Stimulated activated CD4-positive, alpha-beta T cell treated with anti-CD3 and anti-CD28 coated beads, Interleukin-4, amount 100 ng/mL, for 48 hours (primary cell): Measurements from ENCODE around the gene IRAK1.

Experiments used
- DNase-seq, 2 donors: peaks; one replicate each; pipeline ENCODE4 v3.0.0-alpha.2; 2020; ENCODE audit warnings: low read depth in 2 of 2

Gene IRAK1

DNA sequence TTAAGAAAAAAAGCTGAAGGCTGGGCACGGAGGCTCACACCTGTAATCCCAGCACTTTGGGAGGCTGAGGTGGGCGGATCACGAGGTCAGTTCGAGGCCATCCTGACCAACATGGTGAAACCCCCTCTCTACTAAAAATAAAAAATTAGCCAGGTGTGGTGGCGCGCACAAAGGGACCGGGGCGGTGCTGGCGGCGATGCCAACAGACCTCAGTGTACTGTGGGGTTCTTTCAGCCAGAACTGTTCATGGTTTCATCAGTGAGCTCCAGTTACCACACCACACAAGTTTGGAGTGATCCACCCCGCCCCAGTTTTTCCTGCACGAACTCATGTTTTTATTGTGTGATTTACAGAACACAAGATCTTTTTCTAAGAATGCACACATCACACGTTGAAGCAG, 21.2 kb upstream of the IRAK1 start:
- DNase-seq = no peak

DNA sequence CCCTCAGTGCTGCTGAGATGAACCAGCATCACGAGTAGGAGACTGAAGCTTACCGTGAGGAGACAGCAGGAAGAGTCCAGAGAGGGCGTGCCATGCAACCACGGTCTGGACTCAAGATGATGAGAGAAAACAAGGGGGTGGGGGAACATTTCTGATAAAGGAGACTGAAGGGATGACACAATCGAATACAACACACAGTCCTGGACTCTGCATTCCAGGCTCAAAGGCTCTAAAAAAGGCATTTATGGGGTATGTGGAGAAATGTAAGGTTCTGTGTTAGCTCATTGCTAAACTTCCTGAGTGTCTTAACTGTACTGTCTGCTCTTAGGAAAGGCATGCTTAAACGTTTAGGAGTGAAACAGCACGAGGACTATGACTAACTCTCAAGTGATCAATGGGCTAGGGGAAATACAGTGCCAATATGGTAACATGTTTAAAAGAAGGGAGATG, 20.6 kb upstream of the IRAK1 start:
- DNase-seq = no peak

DNA sequence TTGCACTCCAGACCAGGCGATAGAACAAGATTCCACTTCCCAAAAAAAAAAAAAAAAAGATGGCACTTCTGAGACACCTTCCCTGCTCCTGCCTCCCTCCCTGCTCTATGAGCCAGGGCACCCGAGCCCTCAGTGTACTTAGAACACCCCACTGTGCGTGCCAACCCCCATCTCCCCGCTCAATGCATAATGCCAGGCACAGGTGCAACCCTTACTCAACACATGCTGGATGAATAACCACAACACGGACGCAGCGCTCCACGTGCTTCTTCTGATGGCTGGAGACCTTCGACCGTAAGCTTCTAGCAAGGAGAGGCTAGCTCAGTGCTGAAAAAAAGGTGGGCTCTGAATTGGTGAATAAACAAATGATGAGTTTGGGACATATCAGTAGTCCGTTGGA, 19.9 kb upstream of the IRAK1 start:
- DNase-seq = no peak

DNA sequence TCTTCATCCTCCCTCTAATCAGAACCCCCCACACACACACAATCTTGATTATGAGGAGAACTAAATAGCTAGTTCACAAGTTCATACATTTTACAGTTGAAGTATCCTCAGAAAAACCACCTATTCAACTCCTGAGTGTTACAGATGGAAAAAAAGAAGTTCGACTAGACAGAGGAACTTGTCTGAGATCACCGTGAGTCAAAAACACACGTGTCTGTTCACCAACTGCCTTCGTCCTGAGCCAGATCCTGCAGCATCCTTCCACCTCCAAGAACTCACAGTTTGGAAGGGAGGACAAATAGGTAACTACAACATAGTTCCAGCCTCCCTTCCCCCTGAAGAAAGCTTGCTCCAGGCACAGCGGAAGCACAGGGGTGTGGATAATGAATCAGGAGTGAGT, 19.0 kb upstream of the IRAK1 start:
- no peak for DNase-seq

DNA sequence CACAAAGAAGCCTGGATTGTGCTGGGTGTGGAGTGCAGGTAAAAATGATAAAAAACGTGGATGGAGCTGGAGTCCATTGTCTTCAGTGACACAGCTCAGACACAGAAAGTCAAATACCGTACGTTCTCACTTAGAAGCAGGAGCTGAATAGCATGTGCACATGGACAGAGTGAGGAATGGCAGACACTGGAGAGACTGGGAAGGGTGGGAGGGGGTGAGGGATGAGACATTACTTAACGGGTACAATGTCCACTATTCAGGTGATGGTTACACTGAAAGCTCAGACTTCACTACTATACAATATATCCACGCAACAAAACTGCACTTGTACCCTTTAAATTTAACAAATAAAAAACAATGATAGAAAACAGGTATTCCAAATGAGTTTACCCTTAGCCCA, 18.1 kb upstream of the IRAK1 start:
- no peak for DNase-seq

DNA sequence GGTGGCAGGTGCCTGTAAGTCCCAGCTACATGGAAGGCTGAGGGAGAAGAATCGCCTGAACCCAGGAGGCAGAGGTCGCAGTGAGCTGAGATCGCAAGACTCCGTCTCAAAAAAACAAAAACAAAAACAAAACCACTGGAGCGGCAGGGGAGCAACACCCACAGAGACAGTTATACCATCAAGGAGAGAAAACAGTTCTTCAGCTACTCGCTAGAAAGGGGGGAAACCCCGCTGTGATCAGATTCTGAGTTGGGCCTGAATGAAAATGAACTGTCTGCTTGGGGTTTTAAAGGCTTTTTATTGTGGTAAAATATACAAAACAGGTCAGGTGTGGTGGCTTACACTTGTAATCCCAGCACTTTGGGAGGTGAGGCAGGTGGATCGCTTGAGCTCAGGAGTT, 16.8 kb upstream of the IRAK1 start:
- DNase-seq = no peak

DNA sequence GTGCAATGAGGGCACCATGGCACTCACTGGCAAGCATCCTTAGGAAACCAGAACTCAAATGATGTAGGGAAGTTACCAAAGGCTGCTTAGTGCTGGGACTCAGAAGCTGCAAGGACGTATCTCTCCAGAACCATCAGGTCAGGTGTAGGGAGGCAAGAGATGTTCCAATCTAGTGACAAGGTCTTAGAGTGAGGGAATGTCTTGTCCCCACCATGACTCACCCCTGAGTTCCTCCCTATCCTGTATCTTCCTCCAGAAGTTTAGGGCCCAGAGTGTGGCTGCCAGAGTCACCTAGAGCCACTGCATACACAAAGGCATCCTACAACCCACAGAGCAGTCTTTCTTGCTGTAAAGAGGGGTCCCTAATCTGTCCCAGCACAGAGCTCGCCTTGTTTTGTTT, 14.1 kb upstream of the IRAK1 start:
- no peak for DNase-seq

DNA sequence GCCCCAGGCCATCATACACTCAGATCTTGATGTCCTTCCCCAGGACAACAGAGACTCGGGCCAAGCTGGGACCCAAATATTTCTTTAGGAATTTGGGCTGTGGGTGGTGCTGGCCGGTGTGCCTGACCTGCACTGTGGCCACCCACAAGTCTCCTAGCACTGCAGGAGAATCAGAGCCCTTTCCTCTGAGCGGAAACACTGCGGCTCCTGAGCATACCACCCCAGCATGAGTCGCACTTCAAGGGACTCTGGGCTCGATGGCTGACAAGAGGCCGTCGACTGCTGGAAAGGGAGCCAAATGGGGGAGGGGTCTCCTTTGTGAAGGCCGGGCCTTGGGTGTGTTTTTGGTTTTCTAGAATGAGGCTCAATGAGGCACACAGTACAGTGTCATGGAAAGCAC, 13.0 kb upstream of the IRAK1 start:
- DNase-seq = no peak

DNA sequence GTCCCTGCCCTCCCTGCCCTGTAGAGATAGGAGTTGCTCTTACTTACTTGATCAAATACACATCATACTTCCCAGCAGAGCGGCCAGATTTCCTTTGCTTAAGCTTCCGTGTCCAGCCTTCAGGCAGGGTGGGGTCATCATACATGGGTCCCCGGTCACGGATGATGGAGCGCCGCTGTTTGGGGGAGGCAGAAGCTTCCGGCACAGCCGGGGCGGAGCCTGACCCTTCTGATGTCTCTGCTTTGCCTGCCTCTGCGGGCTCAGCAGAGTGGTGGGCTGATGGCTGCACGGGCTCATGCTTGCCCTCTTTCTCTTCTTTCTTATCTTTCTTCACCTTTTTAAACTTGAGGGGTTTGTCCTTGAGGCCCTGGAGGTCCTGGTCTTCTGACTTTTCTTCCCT, 12.5 kb upstream of the IRAK1 start:
- no peak for DNase-seq

DNA sequence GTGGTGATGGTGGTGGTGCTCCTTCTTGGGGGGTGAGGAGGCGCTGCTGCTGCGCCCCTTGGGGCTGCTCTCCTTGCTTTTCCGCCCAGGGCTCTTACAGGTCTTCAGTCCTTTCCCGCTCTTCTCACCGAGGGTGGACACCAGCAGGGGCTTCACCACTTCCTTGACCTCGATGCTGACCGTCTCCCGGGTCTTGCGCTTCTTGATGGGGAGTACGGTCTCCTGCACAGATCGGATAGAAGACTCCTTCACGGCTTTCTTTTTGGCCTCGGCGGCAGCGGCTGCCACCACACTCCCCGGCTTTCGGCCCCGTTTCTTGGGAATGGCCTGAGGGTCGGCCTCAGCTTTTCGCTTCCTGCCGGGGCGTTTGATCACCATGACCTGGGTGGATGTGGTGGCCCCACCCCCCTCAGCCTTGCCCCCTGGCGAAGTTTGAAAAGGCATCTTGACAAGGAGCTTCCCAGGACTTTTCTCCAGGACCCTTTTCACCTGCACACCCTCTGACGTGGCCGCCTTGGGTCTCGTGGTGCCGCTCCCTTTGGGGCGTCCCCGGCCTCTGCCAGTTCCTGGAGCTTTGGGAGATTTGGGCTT, 11.1 kb upstream of the IRAK1 start:
- DNase-seq = no peak

DNA sequence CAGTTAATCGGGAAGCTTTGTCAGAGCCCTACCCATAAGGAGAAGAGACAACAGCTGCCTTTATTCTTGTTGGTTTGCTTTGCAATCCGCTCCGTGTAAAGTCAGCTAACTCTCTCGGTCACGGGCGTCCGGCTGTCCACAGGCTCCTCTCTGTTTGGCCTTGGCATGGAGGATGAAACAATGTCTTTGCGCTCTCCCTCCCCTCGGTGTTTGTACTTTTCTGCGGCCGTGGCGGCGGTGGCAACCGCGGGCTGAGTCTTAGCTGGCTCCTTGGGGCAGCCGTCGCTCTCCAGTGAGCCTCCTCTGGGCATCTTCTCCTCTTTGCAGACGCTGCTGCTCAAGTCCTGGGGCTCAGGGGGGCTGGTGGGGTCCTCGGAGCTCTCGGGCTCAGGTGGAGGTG, 10.6 kb upstream of the IRAK1 start:
- DNase-seq = no peak

DNA sequence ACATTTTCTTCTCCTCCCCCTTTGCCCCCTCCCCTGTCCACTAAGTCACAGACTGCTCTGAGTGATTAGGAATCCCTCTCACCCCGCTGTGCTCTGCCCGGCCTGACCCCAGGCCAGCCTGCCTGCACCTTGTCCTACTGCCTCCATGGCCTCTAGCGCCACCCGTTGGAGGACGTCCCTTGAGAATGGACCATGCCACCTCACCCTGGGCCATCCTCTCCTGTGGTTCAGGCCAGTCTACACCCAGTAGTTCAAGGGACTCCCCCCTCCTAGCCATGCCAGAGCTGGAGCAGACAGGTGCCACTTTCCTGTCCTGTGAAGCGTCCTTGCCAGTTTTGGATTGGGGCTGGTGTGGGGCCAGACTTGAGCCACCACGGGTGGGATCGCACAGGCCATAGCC, 9.7 kb upstream of the IRAK1 start:
- DNase-seq = no peak

DNA sequence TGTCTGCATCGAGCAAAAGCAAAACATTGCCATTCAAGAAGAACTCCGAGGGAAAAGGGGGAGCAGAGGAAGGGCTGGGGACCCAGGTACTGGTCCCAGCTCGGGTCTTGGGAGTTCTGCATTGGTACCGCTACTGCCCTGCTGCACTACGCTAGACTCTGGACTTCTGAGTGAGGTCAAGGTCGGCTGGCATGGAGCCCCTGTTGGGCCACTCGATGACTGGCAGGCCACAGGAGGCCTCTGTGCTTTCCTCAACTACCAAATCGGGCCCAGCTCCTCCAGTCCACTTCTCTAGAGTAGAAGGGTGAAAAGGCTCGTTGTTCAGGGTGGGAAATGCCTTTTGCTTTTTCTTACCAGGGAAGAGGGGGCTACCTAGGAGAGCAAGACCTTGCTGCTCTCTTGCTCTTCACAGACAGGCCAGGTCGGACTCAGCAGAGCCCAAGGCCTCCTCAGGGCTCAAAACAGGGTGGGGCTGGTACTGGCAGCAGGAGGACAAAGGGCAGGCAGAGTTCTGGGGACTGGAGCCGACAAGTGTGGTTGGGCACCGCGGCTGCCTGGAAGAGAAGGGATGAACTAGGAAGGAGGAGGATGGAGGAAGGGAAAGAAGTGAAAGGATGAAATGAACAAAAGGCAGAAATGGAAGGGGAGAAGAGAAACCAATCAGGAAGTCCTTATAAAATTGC, 8.9 kb upstream of the IRAK1 start:
- DNase-seq = no peak

DNA sequence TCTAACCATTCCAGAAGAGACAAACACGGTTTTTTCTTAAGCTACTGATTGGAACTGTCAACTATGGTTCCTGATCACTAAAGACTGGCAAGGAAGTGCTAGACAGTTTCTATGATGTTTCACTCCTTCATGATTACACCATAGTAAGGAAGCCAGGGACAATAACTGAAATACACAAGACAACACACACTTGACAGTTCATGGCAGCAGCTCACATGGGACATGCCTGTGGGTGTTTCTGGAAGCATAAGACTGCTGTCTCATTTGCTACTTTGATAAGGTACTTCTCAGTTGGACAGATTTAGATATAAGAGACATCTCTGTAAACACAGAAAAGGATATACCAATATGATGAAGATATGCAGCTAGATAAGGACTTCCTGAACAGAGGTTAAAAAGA, 8.3 kb upstream of the IRAK1 start:
- no peak for DNase-seq

DNA sequence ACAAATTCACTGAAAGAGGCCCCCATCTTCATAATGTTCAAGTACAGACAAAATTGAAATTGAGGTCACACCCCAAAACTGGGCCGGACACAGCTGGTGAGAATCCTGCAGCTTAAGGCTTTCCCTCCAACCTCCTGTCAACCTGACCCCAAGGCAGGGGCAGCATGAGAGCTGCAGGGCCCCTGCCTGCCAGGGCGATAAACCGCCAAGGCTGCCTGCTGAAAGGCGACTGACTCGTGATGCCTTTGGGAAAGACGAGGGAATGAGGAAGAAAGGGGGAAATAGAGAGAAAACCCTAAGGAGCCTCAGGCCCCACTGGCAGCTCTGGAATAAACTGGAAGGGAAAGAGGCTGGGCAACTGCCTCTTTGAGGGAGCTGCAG, 7.3 kb upstream of the IRAK1 start:
- DNase-seq = no peak

DNA sequence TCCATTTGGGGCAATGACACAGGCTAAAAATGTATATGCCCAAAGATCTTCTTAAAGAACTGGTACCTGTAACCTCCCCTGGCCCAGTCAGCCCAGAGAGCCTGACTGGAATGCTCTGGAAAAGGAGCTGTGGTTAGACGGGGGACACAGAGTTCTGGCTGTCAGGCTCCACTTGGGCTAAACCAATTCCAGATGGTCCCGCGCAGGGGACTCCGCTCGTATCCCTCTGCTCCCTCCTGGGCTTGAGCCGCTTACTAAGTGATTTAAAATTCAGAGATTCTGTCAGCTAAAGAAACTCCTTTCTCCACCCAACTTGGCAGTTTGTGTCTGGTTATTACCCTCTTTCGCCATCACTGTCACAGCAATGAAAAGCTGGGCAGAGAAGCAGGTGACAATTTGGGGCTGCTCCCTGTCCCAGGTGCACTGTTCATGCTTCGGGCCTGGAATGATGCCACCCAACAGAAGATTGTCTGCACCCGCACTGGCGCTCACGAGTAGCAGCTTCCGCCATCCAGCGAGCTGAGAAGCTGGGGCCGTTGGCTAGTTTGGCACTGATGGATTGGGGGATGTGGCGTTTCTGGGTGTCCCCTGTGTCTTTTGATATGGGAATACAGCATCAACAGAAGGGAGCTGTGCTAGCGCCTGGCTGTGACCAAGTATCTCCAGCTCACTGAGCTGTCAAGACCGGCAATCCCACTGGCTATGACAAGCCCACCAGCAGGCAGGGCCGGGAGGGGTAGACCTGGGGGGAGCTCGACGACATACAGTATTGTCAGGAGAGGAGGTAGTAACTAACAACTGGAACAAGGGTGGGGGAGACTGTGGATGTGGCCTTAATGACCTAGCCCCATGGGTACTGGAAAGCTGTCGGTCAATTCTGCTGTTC, 6.7 kb upstream of the IRAK1 start:
- no peak for DNase-seq

DNA sequence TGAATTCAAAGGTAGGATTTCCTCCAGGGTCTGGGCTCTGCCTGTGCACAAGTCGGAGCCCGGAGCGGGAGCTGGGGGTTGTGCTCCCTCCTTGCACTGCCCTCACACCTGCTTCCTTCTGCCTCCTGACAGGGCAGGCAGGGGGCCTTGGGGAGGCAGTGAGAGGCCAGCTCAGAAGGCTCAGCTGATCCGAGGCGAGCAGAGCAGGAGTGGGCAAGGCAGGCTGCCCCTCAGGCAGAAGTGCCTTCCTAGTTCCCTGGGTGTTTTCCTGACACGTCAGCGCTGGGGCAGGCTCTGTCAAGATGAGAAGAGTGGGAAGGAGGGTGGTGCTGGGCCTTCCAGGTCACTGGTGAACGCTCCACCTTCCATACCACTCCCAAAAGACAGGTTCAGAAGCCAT, 5.5 kb upstream of the IRAK1 start:
- DNase-seq = no peak

DNA sequence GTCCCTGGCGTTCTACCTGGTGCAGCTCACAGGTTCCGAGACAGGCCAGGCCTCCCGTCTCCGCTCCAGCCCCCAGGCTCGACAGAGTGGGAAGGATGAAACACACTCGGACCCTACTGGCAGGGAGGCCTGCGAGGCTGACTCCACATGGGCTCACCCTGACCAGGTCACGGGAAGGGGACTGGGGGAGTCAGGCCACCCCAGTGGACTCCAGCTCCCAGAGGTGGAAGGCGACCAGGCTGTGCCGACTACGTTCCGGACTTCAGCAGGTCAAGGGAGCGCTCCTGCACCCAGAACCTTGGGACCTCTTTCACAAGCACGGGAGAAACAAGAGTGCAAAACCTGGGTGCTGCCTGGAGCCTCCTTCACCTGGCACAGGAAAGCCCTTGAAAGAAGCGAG, 4.6 kb upstream of the IRAK1 start:
- no peak for DNase-seq

DNA sequence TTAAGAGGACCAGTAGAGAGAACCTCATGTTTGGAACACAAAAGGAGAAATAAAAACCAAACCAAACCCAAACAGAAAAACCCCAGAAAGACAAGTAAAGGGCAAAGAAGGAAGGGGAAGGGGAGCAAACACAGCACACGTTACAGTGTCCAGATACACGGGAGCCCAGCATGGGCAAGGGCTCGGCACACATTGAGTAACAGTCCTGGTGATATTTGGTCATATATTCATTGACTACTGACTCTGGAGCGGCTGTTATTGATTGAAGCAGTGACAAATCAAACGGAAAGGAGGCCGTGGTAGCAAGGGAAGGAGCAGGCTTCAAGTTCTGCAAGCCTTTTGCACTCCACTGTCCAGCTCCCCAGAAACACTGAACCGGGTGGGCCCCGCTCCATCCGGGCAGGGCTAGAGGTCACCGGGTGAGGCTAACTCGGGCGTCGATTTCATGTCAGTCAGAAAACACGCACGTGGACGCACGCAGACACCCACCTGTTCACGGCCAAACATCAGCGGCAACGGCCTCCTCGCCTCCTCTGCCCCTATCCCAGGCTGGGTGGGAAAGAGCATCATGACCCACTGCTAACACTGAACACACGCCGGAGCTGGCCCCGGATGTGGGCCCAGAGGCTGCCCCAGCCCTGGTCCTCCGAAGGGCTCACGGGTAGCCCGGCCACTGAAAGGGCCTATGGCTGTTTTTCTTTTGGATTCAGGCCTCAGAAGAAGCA, 3.7 kb upstream of the IRAK1 start:
- no peak for DNase-seq

DNA sequence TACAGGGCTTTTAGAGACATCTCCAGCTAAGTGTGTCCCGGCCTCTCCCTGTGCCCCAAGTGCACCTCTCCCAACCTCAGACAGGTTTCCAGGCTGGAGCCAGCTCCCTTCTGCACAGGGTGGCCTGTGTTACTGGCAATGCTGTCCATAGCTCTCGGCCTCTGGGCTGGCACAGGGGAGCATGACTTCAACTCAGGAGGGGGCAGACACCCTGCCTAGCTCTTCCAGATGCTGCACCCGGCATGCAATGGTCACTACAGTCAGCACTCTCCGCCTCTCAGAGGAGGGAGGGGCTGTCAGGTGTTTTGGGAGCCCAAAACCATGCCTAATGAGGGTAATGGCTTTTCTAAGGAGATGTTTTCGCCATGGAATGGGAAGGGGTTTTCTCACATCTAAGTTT, 2.4 kb upstream of the IRAK1 start:
- DNase-seq = no peak

DNA sequence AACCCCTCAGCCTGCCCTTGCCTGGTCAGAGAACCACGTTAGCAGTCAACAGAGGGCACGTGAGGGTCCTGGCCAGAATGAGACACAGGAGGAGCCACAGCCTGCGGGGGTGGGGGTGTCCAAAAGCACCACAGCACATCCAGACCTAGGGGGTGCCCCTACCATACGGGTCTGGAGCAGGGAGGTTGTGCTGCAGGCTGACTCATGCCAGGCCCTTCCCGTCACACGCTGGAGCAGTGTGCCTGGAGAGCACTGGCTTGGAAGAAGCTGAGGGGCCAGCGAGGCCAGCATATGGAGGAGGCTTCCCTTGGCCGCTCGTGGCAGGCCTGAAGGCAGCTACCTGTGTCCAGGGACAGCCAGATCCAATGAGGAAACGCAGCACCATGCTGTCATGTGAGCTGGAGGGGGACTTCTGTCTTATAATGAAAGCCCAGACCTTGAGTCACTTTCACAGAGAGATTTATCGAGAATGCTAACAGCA, 1.5 kb upstream of the IRAK1 start:
- DNase-seq = no peak

DNA sequence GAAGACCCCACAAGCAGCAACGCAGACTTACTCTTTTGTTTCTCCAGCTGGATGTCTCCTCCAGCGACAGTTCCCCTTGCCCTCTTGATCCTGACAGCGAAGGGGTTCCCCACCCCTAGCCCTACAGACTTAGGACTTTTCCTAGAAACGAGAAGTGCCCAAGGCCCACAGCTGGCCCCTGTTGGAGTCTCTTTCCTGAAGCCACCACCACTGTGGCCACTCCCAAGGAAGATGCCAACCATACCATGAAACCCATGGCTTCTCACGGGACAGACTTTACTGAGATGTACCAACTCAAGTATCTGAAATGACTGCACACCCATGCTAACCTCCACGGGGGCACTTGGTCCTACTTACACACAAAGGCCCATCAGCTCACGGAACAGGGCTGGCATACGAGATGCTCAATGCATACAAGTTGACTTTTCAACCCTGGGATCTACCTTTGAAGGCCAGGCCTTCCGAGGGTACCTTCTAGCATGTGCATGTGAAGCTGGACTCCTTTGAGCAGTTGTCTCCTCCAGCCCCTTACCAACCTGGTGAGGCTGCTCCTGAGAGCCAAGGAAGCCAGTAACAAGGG, 924 bp upstream of the IRAK1 start:
- DNase-seq = no peak
